HG03196 (cell line): ENCODE measurements around the gene SLC38A3.

Source experiments
- ATAC-seq: cut with Tn5 transposase; IDR thresholded peaks from one replicate; pipeline ENCODE4 v1.9.1; 2021; ENCODE audit not compliant: unreplicated experiment

SLC38A3 gene

DNA sequence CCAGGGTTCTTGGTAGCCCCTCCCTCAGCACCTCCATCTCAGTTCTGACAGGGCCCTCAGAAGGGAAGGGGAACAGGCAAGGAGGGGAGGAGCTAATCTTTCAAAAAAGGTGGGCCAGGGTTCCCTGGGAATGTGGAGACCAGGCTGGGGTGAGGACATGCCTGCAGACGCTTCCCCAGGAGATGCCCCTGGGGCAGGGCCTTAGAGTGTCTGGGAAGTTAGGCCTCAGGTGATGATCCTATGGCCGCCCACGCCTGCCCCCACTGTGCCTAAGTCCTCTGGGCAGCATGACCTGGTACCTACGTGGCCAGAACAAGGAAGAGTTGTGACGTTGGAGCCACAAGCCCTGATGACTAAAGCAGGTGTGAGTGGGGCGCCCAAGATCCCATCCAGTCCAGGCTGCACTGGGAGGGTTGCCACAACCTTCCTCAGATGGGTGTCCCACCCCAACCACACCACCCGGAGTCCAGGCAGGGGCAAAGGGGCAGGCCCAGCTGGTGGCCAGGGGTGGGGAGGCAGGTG lies 60.0 kb downstream of the SLC38A3 start:
- no peak for ATAC-seq

DNA sequence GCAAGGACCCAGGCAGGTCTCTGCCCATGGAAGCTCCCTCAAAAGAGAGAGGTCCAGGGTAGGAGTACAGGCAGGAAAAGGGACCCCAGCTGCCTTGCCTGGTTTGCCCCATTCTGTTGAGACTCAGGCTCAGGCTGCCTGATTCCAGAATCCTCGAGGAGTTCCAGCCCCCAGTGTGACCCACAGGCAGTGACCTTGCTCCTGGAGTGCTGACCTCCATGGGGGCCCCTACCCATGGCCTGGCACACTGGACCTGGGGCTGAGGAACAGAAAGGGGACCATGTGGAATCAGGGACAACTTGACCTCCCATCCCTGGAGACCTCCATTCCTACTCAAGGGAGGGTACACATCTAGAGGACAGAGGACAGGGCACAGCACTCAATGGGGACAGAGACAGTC lies 60.5 kb downstream of the SLC38A3 start:
- ATAC-seq: no peak

DNA sequence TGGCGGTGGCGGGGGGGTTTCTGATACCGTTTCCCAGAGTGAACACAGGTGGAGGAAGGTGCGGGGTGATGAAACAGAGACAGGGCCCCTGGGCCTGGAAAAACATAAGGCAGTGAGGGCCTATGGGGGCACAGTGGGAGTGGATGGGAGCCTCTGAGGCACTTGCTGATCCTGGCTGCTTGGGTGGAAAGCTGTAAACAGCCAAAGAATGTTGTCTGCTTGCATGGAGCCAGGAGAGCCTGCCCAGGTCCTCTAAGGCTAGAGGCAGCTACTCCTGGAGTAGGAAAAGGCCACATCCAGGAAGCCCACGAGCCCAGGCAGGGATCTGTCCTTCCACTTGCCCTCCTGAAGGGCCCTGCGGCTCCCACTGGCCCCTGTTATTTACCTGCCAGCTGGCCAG lies 60.9 kb downstream of the SLC38A3 start:
- no peak for ATAC-seq

DNA sequence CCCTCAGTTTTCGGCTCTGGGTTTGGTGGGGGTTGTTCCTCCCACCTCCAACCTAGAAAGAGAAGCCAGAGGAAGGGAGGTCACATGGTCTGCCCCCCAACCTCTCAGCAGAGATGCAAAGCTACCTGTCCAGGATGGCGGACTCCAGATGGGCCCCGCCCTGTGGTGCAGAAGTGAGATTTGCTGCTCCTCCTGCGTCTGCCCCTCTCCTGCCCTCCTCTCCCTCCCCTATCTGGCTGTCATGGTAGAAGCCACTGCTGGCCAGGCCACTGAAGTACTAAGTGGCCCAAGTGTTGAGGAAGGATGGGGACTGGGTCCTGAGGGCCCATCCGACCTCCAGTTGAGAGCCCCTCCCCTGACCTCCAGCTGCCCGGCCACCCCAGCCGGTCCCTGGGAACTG lies 61.8 kb downstream of the SLC38A3 start:
- no peak for ATAC-seq

GRCh38 chr3:50267280-50267913 lies 62.3 kb downstream of the SLC38A3 start:
- no peak for ATAC-seq

DNA sequence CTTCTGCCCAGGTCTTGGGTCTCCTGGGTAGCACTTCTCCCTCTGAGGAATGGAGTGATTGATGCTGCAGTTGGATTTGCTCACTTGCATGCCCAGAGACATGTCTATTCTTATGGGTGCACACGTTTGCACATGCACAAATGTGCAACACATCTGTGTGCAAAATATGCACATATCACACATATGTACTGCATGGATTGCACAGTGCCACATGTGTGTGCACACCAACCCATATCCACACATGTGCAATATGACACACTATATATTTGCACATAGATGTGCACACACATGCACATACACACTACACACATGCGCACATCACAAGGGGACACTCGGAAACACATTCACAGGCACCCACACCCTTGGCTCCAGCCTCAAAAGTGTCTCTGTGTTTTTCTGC lies 63.2 kb downstream of the SLC38A3 start:
- ATAC-seq: no peak

- ATAC-seq: no peak
These were observed 63.8 kb downstream of the SLC38A3 start, which contains the start of gene SEMA3B for GRCh38 chr3:50268703-50269451. Gene SEMA3B (plus strand): TSS chr3:50269147. CDS start chr3:50269241, 94 bp downstream.

- no peak for ATAC-seq
These were observed 64.4 kb downstream of the SLC38A3 start for GRCh38 chr3:50269460-50269859.

DNA sequence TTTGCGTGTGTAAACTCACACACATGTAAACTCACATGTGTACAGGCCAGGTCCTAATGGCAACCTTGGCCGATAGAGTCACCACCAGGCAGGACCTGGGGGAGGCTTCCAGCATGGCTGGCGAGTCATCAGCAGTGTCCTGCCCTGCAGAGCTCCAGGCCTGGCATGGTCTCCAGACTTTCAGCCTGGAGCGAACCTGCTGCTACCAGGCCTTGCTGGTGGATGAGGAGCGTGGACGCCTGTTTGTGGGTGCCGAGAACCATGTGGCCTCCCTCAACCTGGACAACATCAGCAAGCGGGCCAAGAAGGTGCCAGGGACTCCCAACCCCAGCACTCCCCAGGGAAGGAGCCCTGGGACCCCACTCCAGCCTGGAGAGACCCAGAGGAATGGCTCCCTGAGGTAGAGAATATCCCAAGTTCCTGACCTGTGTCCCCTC lies 64.9 kb downstream of the SLC38A3 start:
- no peak for ATAC-seq

DNA sequence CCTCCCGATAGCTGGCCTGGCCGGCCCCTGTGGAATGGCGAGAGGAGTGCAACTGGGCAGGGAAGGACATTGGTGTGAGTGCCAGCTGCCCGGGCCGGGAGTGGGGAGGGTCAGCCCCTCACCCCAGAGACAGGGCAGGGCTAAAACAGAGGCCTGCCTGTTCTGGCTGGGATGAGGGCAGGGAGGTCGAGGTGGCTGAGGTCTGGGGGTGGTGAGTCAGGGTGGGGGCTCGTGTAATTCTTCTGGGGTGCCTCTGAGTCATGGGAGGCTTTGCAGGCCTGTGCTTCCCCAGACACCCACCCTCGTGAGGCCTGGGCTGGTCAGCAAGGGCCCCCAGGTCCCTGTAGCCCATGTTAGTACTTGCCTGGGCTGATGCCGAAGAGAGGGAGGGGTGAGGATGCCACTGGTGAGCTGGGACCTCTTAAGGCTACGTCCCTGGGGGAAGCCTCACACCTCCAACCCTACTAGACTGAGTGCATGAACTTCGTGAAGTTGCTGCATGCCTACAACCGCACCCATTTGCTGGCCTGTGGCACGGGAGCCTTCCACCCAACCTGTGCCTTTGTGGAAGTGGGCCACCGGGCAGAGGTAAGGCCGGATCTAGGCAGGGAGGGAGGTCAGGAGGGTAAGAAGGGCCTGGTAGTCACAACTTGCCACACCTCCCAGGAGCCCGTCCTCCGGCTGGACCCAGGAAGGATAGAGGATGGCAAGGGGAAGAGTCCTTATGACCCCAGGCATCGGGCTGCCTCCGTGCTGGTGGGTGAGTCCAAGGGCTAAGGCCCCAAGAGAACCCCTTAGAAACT lies 65.6 kb downstream of the SLC38A3 start:
- no peak for ATAC-seq
